NOMO-1 treated with dmso at 0.1 percent for 144 hours (cell line): Measurements from ENCODE around the gene COX7A1.
"Not testable (repeated sequence)": the region's sequence is repeated elsewhere in the genome, so short reads cannot be mapped to it uniquely, and the experiment has no call there.

Source experiments
- DNase-seq: peaks from one replicate; lab custom pipeline; 2025; ENCODE audit not compliant: unreplicated experiment; lab: John Stamatoyannopoulos, UW

Gene COX7A1

DNA sequence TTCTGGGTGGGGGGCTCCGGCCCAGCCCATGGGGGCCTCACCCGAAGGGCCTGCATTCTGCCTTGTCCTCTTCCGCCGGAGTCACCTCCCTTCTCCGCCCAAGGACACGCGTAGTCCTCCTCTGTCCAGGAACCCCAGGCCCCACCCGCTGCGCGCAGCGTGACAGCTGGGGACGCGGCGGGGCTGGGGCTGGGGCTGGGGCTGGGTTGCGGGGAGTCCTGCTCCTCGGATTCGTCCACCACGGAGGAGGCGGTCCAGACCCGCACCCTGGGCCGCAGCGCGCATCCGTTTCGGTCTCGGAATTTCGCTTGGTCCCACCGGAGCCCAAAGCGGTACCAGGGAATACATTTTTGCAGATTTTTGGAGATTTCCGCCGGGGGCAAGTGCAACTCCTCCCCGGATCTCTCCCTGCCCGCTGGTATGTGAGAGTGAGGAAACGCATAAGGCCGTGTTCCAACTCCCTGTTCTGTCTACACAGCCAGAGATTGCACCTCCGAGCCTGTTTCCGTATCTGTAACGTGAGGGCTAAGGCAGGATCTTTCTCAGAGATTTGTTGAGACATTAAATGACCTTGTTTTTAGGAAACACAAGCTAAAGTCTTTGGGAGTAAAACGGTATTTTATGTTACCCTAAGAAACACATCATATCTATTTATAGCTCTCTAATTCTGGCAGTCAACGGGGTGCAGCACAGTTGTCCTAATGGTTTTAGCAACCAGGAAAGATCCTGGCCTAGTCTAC lies at the start of gene COX7A1:
Gene COX7A1 (minus strand): TSS at position 96 of the 740 bp plus-strand sequence. CDS start 40 bp downstream, at position 56.
- DNase-seq, result no peak

DNA sequence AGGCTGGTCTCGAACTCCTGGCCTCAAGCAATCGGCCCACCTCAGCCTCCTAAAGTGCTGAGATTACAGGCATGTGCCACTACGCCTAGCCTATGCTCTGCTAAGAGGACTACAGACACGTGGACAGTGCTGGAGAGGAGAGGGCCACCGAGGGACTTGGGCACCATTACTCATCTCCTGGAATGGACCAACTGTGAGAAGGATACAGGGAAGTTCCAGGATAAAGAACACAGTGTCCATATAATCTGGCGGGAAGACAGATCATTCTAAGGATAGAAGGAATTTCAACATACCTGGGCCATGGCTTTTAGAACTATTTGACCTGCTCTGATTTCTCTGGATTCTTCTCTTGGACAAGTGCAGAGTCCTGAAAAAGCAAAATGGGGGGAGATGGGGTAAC lies 49.4 kb upstream of the COX7A1 start:
- DNase-seq, result no peak

DNA sequence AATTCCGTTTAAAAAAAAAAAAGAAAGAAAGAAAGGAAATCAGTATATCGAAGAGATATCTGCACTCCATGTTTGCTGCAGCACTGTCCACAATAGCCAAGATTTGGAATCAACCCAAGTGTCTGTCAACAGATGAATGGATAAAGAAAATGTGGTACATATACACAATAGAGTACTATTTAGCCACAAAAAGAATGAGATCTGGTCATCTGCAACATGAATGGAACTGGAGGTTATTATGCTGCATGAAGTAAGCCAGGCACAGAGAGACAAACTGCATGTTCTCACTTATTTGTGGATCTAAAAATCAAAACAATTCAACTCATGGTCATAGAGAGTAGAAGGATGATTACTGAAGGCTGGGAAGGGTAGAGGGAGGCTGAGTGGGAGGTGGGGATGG lies 45.9 kb upstream of the COX7A1 start:
- DNase-seq, result no peak

DNA sequence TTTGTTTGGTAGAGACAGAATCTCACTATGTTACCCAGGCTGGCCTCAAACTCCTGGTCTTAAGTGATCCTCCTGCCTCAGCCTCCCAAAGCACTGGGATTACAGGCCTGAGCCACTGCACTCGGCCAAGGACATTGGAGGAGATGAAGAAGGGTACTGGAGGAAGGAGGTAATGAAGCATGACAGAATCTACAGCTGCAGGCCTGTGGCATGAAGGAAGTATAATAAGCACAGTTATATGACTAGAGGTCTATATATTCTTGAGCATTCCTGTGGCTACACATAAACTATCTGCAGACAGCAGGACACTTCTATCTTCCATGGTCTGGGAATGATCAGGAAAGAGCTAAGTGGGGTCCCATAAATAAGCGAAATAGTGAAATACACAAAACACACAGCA lies 44.0 kb upstream of the COX7A1 start:
- DNase-seq, result no peak

DNA sequence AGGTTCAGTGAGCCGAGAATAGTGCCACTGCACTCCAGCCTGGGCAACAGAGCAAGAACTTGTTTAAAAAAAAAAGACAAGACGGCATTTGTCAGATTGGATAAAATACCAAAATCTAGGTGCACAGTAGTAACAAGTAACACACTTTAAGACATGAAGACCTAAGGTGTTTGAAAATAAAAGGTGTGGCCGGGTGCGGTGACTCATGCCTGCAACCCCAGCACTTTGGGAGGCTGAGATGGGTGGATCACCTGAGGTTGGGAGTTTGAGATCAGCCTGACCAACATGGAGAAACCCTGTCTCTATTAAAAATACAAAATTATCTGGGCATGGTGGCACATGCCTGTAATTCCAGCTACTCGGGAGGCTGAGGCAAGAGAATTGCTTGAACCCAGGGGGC lies 34.5 kb upstream of the COX7A1 start:
- not testable (repeated sequence) for DNase-seq

DNA sequence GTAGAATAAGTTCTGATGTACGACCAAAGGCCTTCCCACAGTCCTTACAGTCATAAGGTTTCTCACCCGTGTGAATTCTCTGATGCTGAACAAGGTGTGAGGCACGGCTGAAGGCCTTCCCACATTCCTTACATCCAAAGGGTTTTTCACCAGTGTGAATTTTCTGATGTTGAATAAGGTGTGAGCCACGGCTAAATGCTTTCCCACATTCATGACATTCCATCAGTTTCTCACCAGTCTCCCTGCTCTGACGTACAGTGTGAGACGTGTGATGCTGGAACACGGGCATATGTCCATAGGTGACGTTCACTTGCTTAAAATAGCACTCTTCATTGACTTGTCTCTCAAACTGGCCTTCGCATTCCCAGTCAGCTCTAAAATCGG lies 31.0 kb upstream of the COX7A1 start:
- DNase-seq, result no peak

DNA sequence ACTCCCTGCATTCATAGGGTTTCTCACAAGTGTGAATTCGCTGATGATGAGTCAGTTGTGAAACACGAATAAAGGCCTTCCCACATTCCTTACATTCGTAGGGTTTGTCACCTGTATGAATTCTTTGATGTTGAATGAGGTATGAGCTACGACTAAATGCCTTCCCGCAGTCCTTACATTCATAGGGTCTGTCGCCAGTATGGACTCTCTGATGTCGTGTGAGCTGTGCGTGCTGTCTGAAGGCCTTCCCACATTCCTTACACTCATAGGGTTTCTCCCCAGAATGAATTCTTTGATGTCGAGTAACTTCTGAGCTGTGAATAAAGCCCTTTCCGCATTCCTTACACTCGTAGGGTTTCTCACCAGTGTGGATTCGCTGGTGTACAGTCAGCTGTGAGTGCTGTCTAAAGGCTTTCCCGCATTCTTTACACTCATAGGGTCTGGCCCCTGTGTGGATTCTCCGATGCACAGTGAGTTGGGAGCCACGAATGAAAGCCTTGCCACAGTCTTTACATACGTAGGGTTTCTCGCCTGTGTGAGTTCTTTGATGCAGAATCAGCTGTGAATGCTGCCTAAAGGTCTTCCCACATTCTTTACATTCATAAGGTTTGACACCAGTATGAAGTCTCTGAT lies 30.5 kb upstream of the COX7A1 start:
- no peak for DNase-seq

DNA sequence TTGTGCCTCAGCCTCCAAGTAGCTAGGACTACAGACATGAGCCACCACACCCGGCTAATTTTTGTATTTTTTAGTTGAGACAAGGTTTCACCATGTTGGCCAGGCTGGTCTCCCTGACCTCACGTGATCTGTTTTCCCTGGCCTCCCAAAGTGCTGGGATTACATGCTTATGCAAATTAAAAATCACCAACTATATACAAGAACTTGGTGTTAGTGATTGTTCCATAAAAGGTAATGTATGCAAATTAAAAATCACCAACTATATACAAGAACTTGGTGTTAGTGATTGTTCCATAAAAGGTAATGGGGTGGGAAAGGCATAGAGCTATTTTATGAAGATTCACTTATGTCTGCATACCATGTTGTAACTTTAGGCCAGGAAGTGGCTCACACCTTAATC lies 26.8 kb upstream of the COX7A1 start:
- not testable (repeated sequence) for DNase-seq

GRCh38 chr19:36173846-36174245 lies 21.6 kb upstream of the COX7A1 start:
- DNase-seq, result not testable (repeated sequence)

DNA sequence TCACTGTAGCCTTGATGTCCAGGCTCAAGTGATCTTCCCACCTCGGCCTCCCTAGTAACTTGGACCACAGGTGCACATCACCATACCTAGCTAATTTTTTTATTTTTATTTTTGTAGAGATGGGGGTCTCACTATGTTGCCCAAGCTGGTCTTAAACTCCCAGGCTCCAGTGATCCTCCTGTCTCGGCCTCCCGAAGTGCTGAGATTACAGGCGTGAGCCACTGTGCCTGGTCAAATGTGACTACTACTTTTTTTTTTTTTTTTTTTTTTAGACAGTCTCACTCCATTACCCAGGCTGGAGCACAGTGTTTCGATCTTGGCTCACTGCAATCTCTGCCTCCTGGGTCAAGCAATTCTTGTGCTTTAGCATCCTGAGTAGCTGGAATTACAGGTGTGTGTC lies 20.6 kb upstream of the COX7A1 start:
- no peak for DNase-seq

- DNase-seq, result no peak
Measured at GRCh38 chr19:36169084-36169760, 17.0 kb upstream of the COX7A1 start.

DNA sequence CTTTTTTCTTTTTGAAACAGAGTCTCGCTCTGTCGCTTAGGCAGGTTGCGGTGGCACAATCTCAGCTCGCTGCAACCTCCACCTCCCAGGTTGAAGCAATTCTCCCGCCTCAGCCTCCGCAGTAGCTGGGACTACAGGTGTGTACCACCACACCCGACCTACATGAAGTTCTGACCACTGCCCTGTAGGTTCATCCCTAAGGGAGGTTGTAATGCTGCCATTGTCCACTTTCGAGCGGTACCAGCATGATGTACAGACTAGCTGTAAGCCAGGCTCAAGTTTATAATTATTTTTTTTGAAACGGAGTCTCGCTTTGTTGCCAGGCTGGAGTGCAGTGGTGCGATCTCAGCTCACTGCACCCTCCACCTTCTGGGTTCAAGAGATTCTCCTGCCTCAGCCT lies 11.6 kb upstream of the COX7A1 start:
- no peak for DNase-seq

DNA sequence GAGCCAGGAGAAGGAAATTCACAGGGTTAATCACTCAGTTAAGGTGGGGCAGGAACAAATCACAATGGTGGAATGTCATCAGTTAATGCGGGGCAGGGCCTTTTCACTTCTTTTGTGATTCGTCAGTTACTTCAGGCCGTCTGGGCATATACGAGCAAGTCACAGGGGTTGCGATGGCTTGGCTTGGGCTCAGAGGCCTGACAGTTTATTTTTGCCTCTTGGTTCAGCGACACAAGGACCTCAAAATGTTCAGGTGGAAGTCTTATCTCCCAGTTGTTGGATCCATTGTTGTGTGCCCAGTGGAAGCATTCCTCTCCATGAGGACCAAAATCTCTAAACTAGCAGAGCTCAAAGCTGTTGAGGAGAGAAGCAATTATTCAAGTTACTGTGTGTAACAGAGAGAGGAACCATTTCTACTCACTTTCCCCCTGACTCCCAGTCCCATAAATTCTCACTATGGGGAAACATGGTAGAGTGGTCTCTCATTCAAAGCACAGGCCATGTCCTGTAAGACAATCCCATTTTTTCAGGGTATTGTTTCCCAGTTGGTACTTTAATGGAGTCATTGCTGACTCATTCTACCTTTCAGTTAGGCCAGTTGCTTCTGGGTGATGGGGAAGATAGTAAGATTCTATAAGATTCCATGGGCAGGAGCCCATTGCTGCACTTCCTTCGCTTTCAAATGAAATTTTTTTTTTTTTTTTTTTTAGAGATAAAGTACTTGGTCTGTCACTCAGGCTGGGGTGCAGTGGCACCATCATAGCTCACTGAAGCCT lies 8.8 kb upstream of the COX7A1 start:
- no peak for DNase-seq

GRCh38 chr19:36153126-36153525 lies 879 bp upstream of the COX7A1 start:
- DNase-seq, result no peak

DNA sequence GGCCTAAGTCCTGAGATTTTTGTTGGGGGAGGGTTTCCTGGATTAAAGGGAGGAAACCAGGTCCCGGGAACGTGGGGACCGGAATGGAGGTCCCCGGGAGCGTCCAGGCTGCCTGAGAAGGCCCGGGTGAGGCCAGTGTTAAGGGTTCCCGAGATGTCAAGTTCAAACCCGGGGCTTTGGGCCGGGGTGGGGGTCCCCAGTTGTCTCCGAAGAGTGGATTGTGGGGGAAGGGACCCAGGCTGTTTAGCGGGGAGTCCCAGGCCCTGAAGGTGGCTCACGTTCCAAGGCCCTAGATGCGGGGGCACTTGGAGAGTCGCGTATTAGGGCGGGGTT lies 262 bp downstream of the COX7A1 start:
- no peak for DNase-seq

- no peak for DNase-seq
Measured at GRCh38 chr19:36151144-36152018, 866 bp downstream of the COX7A1 start.

DNA sequence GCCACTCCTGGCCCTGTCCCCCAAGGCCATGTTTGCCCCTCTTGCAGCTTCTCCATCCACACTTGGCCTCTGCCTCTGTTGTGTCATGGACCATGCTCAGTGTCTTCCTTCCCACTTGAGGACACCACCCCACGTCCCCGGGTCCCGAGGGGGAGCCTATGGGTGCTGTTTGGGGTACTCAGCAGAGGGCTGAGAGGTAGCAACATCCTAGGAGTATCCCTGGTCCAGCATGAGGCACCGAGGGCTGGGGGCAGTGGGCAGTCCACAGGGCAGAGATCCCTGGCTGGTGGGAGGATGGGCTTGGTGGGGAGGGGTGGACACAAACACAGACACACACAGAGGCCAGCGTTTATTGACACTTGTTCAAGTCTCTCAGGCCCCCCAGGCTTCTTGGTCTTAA lies 1.7 kb downstream of the COX7A1 start:
- no peak for DNase-seq

GRCh38 chr19:36149673-36150406 lies 2.4 kb downstream of the COX7A1 start:
- no peak for DNase-seq

- DNase-seq, result no peak
Measured at GRCh38 chr19:36144624-36145023, 7.6 kb downstream of the COX7A1 start.

- no peak for DNase-seq
Measured at GRCh38 chr19:36142496-36142895, 9.8 kb downstream of the COX7A1 start.
